CD8-positive, alpha-beta memory T cell (primary cell): ENCODE data around the gene MAGI2. TPM values are rescaled to one million over a fixed set of nuclear protein-coding genes. Genes with fewer than 3 reads are reported as not detected.

ENCODE experiments used
- CTCF ChIA-PET: fragments of 350-600 bp; sonication (Branson Sonifier 250); formaldehyde crosslinking; loops from one replicate; lab custom pipeline; 2021; ENCODE audit warnings: antibody characterized with exemption; lab: Charles Lee
- POLR2A ChIA-PET: fragments of 350-600 bp; sonication (Branson Sonifier 250); formaldehyde crosslinking; loops from one replicate; lab custom pipeline; 2021; ENCODE audit warnings: antibody characterized with exemption; lab: Charles Lee
- DNase-seq, 5 donors: peaks; one replicate each; pipeline versions ENCODE4 v3.0.0 to v3.0.0-alpha.2; 2020 to 2022; ENCODE audit warnings: mixed read lengths in 1 of 5
- H3K27ac ChIP-seq: one replicate; pipeline ENCODE4 v1.7.0; 2013; ENCODE audit warnings: low read depth, mild to moderate bottlenecking, low read length, moderate library complexity
- H3K27me3 ChIP-seq: 2 replicates; pipeline ENCODE4 v1.7.0; 2013; ENCODE audit warnings: low read length, mild to moderate bottlenecking; ENCODE audit not compliant: insufficient read depth, poor library complexity, severe bottlenecking
- H3K36me3 ChIP-seq: 2 replicates; pipeline ENCODE4 v1.7.0; 2013; ENCODE audit warnings: mild to moderate bottlenecking, low read length, moderate library complexity; ENCODE audit not compliant: insufficient read depth
- H3K4me1 ChIP-seq: 2 replicates; pipeline ENCODE4 v1.7.0; 2013; ENCODE audit warnings: mild to moderate bottlenecking, low read length, moderate library complexity; ENCODE audit not compliant: insufficient read depth
- H3K4me3 ChIP-seq: 2 replicates; pipeline ENCODE4 v1.7.0; 2013; ENCODE audit warnings: mild to moderate bottlenecking, low read length
- H3K9me3 ChIP-seq: 2 replicates; pipeline ENCODE4 v1.7.0; 2013; ENCODE audit warnings: mild to moderate bottlenecking, low read length
- H3K27ac Mint-ChIP-seq, 8 donors: one replicate each; pipeline ENCODE4 v1.8.0; 2020 to 2021; ENCODE audit warnings: mixed read lengths in 8 of 8, mild to moderate bottlenecking in 6 of 8, inconsistent platforms in 3 of 8, moderate library complexity in 3 of 8
- H3K27me3 Mint-ChIP-seq, 2 donors: one replicate each; pipeline ENCODE4 v1.8.0; 2020 to 2021; ENCODE audit warnings: mixed read lengths in 2 of 2, mild to moderate bottlenecking in 1 of 2, moderate library complexity in 1 of 2
- H3K36me3 Mint-ChIP-seq, 3 donors: one replicate each; pipeline ENCODE4 v1.8.0; 2020 to 2021; ENCODE audit warnings: mixed read lengths in 3 of 3, inconsistent platforms in 1 of 3, mild to moderate bottlenecking in 1 of 3
- H3K4me1 Mint-ChIP-seq, 3 donors: one replicate each; pipeline ENCODE4 v1.8.0; 2020 to 2021; ENCODE audit warnings: mixed read lengths in 3 of 3, inconsistent platforms in 1 of 3, mild to moderate bottlenecking in 1 of 3
- H3K4me3 Mint-ChIP-seq, 7 donors: one replicate each; pipeline ENCODE4 v1.8.0; 2020 to 2021; ENCODE audit warnings: mixed read lengths in 7 of 7, mild to moderate bottlenecking in 6 of 7, moderate library complexity in 4 of 7, inconsistent platforms in 2 of 7
- H3K9me3 Mint-ChIP-seq, 5 donors: one replicate each; pipeline ENCODE4 v1.8.0; 2020 to 2022; ENCODE audit warnings: mixed read lengths in 5 of 5, mild to moderate bottlenecking in 3 of 5, moderate library complexity in 2 of 5, inconsistent platforms in 1 of 5
- polyA plus RNA-seq: library from polyadenylated mRNA; unstranded; fragments of 300-500 nt; fragmentation: Illumina TruSeq; gene quantifications from one replicate; pipeline ENCODE4 v1.2.3, GENCODE V29; 2021
- total RNA-seq, 2 experiments: library from RNA; stranded (reverse); gene quantifications; one replicate each; pipeline ENCODE4 v1.2.3, GENCODE V29; 2021

Gene MAGI2
- total and polyA plus RNA-seq, 3 experiments from 2014 or later, result 0.26 to 0.33 TPM; not detected in 1

GRCh38 chr7:78169992-78170391 lies 1283.5 kb downstream of the MAGI2 start:
- Mint-ChIP-seq H3K4me1 (no peaks in the 10 kb centered on the region), H3K36me3 (no peaks in the 10 kb centered on the region), H3K4me3 (no peak overlapping the region), H3K27me3 (peaks cover 3 to 12% of the 10 kb centered on the region in 2 donors), H3K9me3 (peaks cover 0 to 2% (median 0%) of the 10 kb centered on the region in 5 donors), H3K27ac (no peak overlapping the region)
- H3K27me3 ChIP-seq, result no peaks in the 10 kb centered on the region
- ChIA-PET POLR2A (no interaction called here), CTCF (no interaction called here)
- no peaks in the 10 kb centered on the region for H3K9me3 ChIP-seq
- no peak overlapping the region for H3K27ac ChIP-seq
- H3K4me3 ChIP-seq, result no peak overlapping the region
- no peak for DNase-seq
- H3K4me1 ChIP-seq, result no peaks in the 10 kb centered on the region
- no peaks in the 10 kb centered on the region for H3K36me3 ChIP-seq

DNA sequence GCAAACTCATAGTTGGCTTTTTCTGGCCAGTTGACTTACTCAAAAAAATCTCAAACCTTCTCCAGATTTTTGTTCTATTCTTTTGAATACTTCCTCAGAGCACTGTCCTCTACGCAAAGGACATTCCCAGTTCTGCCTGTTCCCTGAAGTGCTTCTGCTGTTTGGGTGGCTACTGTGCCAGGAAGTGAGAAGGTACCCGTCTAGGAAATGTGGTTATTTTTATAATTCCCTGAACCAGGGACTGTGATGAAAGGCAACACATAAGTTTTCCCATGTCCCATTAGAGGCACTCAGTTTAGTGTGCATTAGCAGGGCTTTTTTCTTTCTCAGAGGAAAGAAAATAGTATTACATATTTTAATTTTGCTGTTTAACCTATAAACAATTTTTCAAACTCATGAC lies 1284.6 kb downstream of the MAGI2 start:
- Mint-ChIP-seq H3K4me1 (no peaks in the 10 kb centered on the region), H3K4me3 (no peak overlapping the region), H3K27me3 (peaks cover 3 to 12% of the 10 kb centered on the region in 2 donors), H3K36me3 (no peaks in the 10 kb centered on the region), H3K9me3 (peaks cover 0 to 2% (median 0%) of the 10 kb centered on the region in 5 donors), H3K27ac (no peak overlapping the region)
- H3K4me3 ChIP-seq, result no peak overlapping the region
- H3K27ac ChIP-seq, result no peak overlapping the region
- no peaks in the 10 kb centered on the region for H3K36me3 ChIP-seq
- H3K27me3 ChIP-seq, result no peaks in the 10 kb centered on the region
- ChIA-PET CTCF (no interaction called here), POLR2A (no interaction called here)
- H3K4me1 ChIP-seq, result no peaks in the 10 kb centered on the region
- no peak for DNase-seq
- no peaks in the 10 kb centered on the region for H3K9me3 ChIP-seq

DNA sequence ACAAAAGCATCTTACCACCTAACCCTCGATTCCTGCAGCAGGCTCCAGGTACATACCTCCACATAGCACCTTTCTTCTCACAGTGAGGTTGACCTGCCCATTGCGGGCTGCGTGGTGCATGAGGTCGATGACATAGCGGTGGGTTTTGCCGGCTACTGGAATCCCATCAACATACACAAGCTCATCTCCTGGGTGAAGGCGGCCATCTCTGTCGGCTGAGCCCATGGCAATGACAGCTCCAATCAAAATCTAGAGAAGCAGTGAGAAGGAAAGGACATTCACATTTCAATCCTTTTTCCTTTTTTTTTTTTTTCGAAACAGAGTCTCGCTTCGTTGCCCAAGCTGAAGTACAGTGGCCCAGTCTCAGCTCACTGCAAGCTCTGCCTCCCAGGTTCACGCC lies 1285.6 kb downstream of the MAGI2 start:
- Mint-ChIP-seq H3K36me3 (no peaks in the 10 kb centered on the region), H3K27ac (no peak overlapping the region), H3K4me3 (no peak overlapping the region), H3K27me3 (peaks cover 3 to 9% of the 10 kb centered on the region in 2 donors), H3K9me3 (peaks cover 0 to 2% (median 0%) of the 10 kb centered on the region in 5 donors), H3K4me1 (no peaks in the 10 kb centered on the region)
- ChIA-PET POLR2A (no interaction called here), CTCF (no interaction called here)
- H3K27ac ChIP-seq, result no peak overlapping the region
- no peaks in the 10 kb centered on the region for H3K36me3 ChIP-seq
- no peak for DNase-seq
- no peak overlapping the region for H3K4me3 ChIP-seq
- no peaks in the 10 kb centered on the region for H3K9me3 ChIP-seq
- H3K27me3 ChIP-seq, result no peaks in the 10 kb centered on the region
- H3K4me1 ChIP-seq, result no peaks in the 10 kb centered on the region

GRCh38 chr7:78165854-78166253 lies 1287.6 kb downstream of the MAGI2 start:
- no peak overlapping the region for H3K4me3 ChIP-seq
- CTCF ChIA-PET, result no interaction called here
- H3K4me1 ChIP-seq, result no peaks in the 10 kb centered on the region
- H3K9me3 ChIP-seq, result no peaks in the 10 kb centered on the region
- H3K27ac ChIP-seq, result no peak overlapping the region
- H3K36me3 Mint-ChIP-seq, result no peaks in the 10 kb centered on the region
- no peaks in the 10 kb centered on the region for H3K4me1 Mint-ChIP-seq
- H3K27me3 Mint-ChIP-seq, result peaks cover 3 to 6% of the 10 kb centered on the region in 2 donors
- POLR2A ChIA-PET, result no interaction called here
- H3K36me3 ChIP-seq, result no peaks in the 10 kb centered on the region
- H3K4me3 Mint-ChIP-seq, result no peak overlapping the region
- no peak overlapping the region for H3K27ac Mint-ChIP-seq
- H3K27me3 ChIP-seq, result no peaks in the 10 kb centered on the region
- H3K9me3 Mint-ChIP-seq, result peaks cover 0 to 2% (median 0%) of the 10 kb centered on the region in 5 donors
- no peak for DNase-seq

- Mint-ChIP-seq H3K27me3 (peaks cover 3 to 6% of the 10 kb centered on the region in 2 donors), H3K4me1 (no peaks in the 10 kb centered on the region), H3K27ac (no peak overlapping the region), H3K36me3 (no peaks in the 10 kb centered on the region), H3K9me3 (peaks cover 0 to 2% (median 0%) of the 10 kb centered on the region in 5 donors), H3K4me3 (no peak overlapping the region)
- ChIA-PET POLR2A (no interaction called here), CTCF (no interaction called here)
- Histone ChIP-seq H3K27ac (no peak overlapping the region), H3K36me3 (no peaks in the 10 kb centered on the region), H3K4me1 (no peaks in the 10 kb centered on the region), H3K9me3 (no peaks in the 10 kb centered on the region), H3K27me3 (no peaks in the 10 kb centered on the region), H3K4me3 (no peak overlapping the region)
- no peak for DNase-seq
Measured at GRCh38 chr7:78165454-78165853, 1288.0 kb downstream of the MAGI2 start.

DNA sequence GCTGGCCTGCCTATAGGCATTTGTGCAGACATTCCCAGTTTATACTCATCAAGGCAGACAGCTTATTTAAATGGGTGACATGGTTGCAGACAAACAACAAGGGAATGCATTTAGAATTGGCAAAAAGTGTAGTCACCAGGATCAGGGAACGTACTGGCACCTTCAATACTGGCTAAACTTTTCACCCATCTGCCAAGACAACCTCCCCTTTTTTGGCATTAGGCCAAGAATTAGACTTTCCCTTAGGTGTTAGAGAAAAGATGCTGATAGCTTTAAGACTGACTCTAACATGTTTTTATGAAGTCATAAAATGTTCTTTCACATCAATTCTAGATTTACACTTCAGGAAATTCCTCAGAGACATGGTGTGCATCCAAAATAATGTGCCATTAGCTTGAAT lies 1289.0 kb downstream of the MAGI2 start:
- Histone ChIP-seq H3K4me3 (no peak overlapping the region), H3K4me1 (no peaks in the 10 kb centered on the region), H3K36me3 (no peaks in the 10 kb centered on the region), H3K9me3 (no peaks in the 10 kb centered on the region), H3K27ac (no peak overlapping the region), H3K27me3 (no peaks in the 10 kb centered on the region)
- Mint-ChIP-seq H3K9me3 (peaks cover 0 to 2% (median 0%) of the 10 kb centered on the region in 5 donors), H3K27me3 (peaks cover 3 to 12% of the 10 kb centered on the region in 2 donors), H3K36me3 (no peaks in the 10 kb centered on the region), H3K27ac (no peak overlapping the region), H3K4me1 (no peaks in the 10 kb centered on the region), H3K4me3 (no peak overlapping the region)
- no peak for DNase-seq
- POLR2A ChIA-PET, result no interaction called here
- CTCF ChIA-PET, result no interaction called here

- Mint-ChIP-seq H3K9me3 (peaks cover 0 to 5% (median 0%) of the 10 kb centered on the region in 5 donors), H3K4me1 (no peaks in the 10 kb centered on the region), H3K36me3 (no peaks in the 10 kb centered on the region), H3K4me3 (no peak overlapping the region), H3K27me3 (peaks cover 3 to 21% of the 10 kb centered on the region in 2 donors), H3K27ac (no peak overlapping the region)
- H3K36me3 ChIP-seq, result no peaks in the 10 kb centered on the region
- no peak for DNase-seq
- H3K27ac ChIP-seq, result no peak overlapping the region
- no peaks in the 10 kb centered on the region for H3K4me1 ChIP-seq
- no peaks in the 10 kb centered on the region for H3K9me3 ChIP-seq
- no peaks in the 10 kb centered on the region for H3K27me3 ChIP-seq
- no peak overlapping the region for H3K4me3 ChIP-seq
- ChIA-PET POLR2A (no interaction called here), CTCF (no interaction called here)
Measured at GRCh38 chr7:78161781-78162180, 1291.7 kb downstream of the MAGI2 start.

DNA sequence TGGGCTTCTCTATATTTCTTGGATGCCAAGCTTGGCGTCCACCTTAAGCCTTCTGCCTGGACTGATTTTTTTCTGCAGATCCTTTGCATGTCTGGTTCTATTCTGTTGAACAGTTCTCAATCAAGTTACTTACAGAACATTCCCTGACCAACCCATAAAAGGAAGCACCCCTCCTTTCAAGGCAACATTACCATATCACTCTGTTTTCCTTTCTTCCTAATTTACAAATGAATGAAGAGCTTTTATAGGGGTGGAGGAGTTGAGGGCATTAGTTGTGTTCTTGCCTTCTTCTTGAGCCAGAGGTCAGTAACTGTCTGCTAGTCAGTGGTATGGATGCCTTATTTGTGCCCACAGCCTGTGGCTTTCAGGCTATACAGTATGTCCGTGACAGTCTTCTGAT lies 1293.9 kb downstream of the MAGI2 start:
- Histone ChIP-seq H3K27ac (no peak overlapping the region), H3K4me3 (no peak overlapping the region), H3K9me3 (no peaks in the 10 kb centered on the region), H3K36me3 (no peaks in the 10 kb centered on the region), H3K4me1 (no peaks in the 10 kb centered on the region), H3K27me3 (no peaks in the 10 kb centered on the region)
- no peaks in the 10 kb centered on the region for H3K36me3 Mint-ChIP-seq
- no peaks in the 10 kb centered on the region for H3K4me1 Mint-ChIP-seq
- H3K9me3 Mint-ChIP-seq, result peaks cover 0 to 4% (median 0%) of the 10 kb centered on the region in 5 donors
- POLR2A ChIA-PET, result no interaction called here
- peaks cover 0 to 31% of the 10 kb centered on the region in 2 donors for H3K27me3 Mint-ChIP-seq
- no peak overlapping the region for H3K4me3 Mint-ChIP-seq
- DNase-seq, result no peak
- CTCF ChIA-PET, result no interaction called here
- no peak overlapping the region for H3K27ac Mint-ChIP-seq

DNA sequence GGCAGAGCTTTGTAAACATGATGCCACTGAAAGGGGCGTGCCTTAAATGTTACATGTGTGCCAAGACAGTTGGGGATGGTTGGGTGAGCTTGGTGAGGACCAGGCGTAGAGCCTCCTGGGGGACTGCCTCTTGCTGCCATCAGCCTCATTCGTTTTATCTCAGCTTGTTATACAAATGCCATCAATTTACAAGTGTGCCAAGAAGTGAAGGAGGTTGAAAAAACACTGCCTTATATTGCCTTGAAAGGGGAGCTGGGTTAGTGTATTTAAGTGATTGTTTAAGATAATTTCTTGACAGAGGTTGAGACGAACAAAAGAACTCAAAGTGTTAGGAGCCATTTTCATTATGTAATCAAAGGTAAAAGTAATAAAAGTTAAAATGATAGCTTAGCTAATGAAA lies 1300.2 kb downstream of the MAGI2 start:
- no peak overlapping the region for H3K27ac Mint-ChIP-seq

More for the DNA sequence above, 1300.2 kb downstream of the MAGI2 start:
- H3K9me3 Mint-ChIP-seq, result peaks cover 0 to 1% (median 0%) of the 10 kb centered on the region in 5 donors
- no peak for DNase-seq
- ChIA-PET CTCF (no interaction called here), POLR2A (no interaction called here)
- Histone ChIP-seq H3K36me3 (no peaks in the 10 kb centered on the region), H3K4me3 (no peak overlapping the region), H3K27ac (no peak overlapping the region), H3K4me1 (no peaks in the 10 kb centered on the region), H3K9me3 (no peaks in the 10 kb centered on the region), H3K27me3 (no peaks in the 10 kb centered on the region)
- H3K27me3 Mint-ChIP-seq, result peaks cover 0 to 29% of the 10 kb centered on the region in 2 donors
- H3K36me3 Mint-ChIP-seq, result no peaks in the 10 kb centered on the region
- no peaks in the 10 kb centered on the region for H3K4me1 Mint-ChIP-seq
- H3K4me3 Mint-ChIP-seq, result no peak overlapping the region
